HG03135 (cell line): Measurements from ENCODE around the gene KNDC1.
"Not testable (repeated sequence)": the region's sequence is repeated elsewhere in the genome, so short reads cannot be mapped to it uniquely, and the experiment has no call there.

Source experiments
- ATAC-seq: cut with Tn5 transposase; IDR thresholded peaks from one replicate; pipeline ENCODE4 v1.9.1; 2021; ENCODE audit warnings: mild to moderate bottlenecking, moderate library complexity; ENCODE audit not compliant: unreplicated experiment

The KNDC1 gene

GRCh38 chr10:133215586-133215985 lies 55.6 kb downstream of the KNDC1 start:
- ATAC-seq: no peak

- no peak for ATAC-seq
Measured at GRCh38 chr10:133216776-133217175, 56.8 kb downstream of the KNDC1 start.

DNA sequence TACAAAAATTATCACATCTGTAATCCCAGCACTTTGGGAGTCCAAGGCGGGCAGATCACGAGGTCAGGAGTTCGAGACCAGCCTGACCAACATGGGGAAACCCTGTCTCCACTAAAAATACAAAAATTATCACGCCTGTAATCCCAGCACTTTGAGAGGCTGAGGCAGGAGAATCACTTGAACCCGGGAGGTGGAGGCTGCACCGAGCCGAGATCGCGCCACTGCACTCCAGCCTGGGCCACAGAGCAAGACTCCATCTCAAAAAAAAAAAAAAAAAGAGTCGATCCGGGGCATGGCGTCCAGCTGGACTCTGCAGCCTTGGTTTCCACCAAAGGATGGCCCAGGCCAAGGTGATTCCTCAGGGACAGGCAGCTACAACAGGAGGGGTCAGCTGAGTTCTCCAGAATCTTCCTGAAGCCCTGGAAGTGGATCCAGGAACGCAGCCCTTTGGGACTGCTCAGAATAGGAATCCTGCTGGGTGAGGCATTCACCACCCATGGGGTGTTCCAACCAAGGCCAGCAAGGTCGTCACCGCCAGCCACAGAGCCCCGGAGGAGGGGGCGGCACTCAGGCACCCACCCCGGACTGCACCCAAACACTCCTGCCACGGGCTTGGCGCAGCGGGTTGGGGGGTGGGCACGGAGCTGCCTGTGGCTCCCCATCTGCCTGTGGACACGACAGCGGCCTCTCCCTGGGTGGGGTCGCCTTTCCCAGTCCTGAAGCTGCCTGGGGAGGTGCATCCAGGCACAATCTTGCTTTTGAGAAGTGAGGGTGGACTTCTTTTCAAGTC lies 58.0 kb downstream of the KNDC1 start:
- ATAC-seq: no peak

- no peak for ATAC-seq
Measured at GRCh38 chr10:133218891-133219290, 58.9 kb downstream of the KNDC1 start.

DNA sequence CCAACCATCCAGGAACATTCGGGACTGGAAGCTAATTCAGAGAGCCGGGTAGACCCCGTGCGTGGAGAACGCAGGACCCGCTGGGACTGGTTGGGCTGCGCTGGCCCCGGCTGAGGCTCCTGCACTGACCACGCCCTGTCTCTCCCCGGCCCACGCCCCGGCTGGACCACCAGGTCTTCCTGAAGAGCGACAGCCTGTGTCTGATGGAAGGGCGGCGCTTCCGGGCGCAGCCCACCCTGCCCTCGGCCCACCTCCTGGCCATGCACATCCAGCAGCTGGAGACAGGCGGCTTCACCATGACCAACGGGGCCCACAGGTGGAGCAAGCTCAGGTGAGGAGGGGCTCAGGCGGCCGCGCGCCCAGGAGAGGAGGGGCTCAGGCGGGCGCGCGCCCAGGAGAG lies 59.8 kb downstream of the KNDC1 start:
- ATAC-seq: no peak

GRCh38 chr10:133221331-133221730 lies 61.3 kb downstream of the KNDC1 start:
- no peak for ATAC-seq

DNA sequence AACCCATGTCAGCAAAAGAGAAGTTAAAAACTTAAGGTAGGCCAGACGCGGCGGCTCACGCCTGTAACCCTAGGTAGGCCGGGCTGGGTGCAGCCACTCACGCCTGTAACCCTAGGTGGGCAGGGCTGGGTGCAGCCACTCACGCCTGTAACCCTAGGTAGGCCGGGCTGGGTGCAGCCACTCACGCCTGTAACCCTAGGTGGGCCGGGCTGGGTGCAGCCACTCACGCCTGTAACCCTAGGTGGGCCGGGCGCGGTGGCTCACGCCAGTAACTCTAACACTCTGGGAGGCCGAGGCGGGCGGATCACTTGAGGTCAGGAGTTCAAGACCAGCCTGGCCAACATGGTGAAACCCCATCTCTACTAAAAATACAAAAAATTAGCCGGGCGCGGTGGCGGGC lies 61.7 kb downstream of the KNDC1 start:
- ATAC-seq: not testable (repeated sequence)

- no peak for ATAC-seq
Measured at GRCh38 chr10:133224076-133224475, 64.1 kb downstream of the KNDC1 start.

GRCh38 chr10:133224756-133225372 lies 64.8 kb downstream of the KNDC1 start:
- no peak for ATAC-seq

GRCh38 chr10:133225707-133226191 lies 65.7 kb downstream of the KNDC1 start:
- ATAC-seq: no peak

GRCh38 chr10:133226251-133226808 lies 66.3 kb downstream of the KNDC1 start:
- ATAC-seq: no peak

DNA sequence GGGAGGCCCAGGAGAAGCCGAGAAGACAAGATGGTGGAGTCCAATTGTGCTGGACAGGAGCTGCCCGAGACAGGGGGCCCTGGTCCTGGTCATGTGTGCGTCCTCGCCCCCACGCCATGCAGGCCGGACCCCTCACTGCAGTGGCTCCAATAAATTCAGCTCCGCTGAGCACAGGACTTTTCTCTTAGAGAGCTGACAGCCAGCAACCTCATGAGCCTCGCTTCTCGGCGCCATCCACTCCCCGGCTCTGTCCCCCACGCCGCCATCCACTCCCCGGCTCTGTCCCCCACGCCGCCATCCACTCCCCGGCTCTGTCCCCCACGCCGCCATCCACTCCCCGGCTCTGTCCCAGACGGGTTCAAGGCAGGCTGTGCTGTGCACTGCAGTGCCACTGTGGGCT lies 67.2 kb downstream of the KNDC1 start:
- no peak for ATAC-seq

GRCh38 chr10:133229265-133230043 lies 69.4 kb downstream of the KNDC1 start:
- no peak for ATAC-seq

DNA sequence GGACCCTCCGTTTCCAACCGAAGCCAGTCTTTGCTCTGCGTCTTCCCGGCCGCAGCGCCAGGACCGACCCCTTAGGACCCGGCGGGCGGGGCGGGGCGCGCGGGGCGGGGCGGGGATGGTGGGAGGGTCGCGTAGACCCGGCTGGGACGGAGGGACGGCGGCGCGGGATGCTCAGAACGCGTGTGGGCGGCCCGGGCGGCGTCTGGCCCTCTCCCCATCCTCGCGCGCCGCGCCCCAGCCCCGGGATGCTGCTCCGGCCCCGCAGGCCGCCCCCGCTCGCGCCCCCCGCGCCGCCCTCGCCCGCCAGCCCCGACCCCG lies 70.0 kb downstream of the KNDC1 start, which contains the start of gene UTF1:
UTF1 (plus strand) TSS at position 174 of the 318 bp plus-strand sequence; CDS start at position 246, 72 bp downstream.
- ATAC-seq: no peak

DNA sequence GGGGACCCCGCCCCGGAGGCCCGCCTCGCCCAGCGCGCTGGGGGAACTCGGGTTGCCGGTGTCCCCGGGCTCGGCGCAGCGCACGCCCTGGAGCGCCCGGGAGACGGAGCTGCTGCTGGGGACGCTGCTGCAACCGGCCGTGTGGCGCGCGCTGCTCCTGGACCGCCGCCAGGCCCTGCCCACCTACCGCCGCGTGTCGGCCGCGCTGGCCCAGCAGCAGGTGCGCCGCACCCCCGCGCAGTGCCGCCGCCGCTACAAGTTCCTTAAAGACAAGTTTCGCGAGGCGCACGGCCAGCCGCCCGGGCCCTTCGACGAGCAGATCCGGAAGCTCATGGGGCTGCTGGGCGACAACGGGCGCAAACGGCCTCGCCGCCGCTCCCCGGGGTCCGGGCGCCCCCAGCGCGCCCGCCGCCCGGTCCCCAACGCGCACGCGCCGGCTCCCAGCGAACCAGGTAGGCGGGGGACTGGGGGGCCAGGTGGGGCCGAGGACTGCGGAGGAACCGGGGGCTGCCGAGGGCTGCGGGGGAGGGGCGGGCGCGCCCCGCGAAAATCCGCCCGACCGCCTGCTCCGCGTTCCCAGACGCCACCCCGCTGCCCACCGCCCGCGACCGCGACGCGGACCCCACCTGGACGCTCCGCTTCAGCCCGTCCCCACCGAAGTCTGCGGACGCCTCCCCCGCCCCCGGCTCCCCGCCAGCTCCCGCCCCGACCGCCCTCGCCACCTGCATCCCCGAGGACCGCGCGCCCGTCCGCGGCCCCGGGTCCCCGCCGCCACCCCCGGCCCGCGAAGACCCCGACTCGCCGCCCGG lies 70.6 kb downstream of the KNDC1 start:
- no peak for ATAC-seq

DNA sequence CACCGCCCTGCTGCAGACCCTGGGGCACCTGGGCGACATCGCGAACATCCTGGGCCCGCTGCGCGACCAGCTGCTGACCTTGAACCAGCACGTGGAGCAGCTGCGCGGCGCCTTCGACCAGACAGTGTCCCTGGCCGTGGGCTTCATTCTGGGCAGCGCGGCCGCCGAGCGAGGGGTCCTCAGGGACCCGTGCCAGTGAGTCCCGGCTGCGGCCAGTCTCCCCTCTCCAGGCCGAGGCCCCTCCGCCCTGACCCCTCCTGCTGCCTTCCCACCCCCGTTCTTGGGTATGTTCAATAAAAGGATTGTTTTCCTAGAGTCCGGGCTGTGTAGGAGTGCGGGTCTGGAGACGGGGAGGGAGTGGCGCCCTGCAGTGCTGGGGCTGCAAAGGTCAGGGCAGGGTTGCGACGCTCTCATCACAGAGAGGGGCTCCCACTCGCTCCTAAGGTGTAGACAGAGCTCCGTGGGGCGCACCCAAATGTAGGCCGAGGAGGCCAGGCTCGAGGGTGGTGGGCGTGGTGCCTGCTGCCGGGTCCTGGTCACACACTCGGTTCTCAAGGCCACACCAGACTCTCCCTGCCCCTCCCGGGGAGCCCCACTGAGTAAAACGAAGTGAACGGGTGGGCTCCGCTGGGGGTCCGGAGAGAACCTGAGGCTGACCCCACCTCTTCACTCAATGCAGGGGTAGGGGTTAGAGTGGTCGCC lies 71.4 kb downstream of the KNDC1 start:
- ATAC-seq: no peak

DNA sequence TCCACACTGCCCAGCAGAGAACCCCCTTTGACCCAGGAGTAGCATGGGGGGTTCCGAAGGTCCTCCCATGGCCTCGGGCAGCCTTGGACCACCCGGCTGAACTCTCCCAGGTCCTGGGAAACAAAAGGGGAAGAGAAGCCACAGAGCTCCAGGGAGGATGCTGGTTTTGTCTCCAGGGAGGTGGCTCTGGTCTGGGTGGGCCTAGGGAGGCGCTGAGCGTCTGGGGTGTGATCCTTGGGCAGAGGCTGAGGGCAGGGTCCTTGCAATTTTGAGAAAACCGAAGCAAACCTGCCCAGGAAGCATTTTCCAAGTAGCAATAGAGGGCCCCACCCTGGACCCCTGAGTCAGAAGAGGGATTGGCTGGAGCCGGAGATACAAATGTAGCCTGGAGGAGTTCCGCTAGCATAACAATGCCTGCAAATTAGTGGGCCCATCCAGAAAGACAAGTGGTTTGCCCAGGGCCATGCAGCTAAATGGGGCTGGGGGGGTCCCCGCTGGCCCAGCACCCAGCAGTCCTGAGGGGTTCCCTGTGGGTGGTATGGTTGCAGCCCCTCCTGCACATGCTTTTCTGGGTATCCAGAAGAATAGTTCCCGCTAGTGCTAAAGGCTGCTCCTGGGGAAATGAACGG lies 72.0 kb downstream of the KNDC1 start:
- no peak for ATAC-seq

DNA sequence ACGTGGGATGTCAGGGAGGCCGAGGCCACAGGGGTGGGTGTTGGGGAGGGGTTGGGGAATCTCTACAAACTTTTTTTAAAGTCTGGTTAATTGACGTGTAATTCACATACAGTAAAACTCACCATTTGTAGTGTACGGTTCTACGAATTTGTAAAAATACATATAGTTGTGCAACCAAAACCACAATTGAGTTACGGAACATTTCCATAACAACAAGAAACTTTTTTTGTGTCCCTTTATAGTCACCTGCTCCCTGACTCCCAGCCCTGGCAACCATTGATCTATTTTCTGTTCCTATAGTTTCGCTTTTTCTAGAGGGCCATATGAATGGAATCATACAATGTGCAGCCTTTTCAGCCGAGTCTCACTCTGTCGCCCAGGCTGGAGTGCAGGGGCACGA lies 74.8 kb downstream of the KNDC1 start:
- ATAC-seq: not testable (repeated sequence)

GRCh38 chr10:133235265-133235855 lies 75.3 kb downstream of the KNDC1 start:
- no peak for ATAC-seq
